Upper lobe of left lung (tissue), 4 donors: ENCODE measurements around the gene CTH.

Source experiments
- CTCF ChIP-seq, 6 experiments: fragments of 450-650 bp in 4 of 6; fragments of 200-600 bp in 2 of 6; sonication (generic) in 2 of 6; IDR thresholded peaks; one replicate each; pipeline ENCODE4 v1.5.1; 2016 to 2019; ENCODE audit warnings: antibody characterized with exemption in 6 of 6
- POLR2AphosphoS5 ChIP-seq, 2 donors: sonication (generic); formaldehyde crosslinking; IDR thresholded peaks; one replicate each; pipeline ENCODE4 v1.5.1; 2017; ENCODE audit warnings: antibody characterized with exemption in 2 of 2

- TF ChIP-seq CTCF (IDR thresholded peaks at IDR 0.05) (no peak), POLR2AphosphoS5 (IDR thresholded peaks at IDR 0.05) (no peak)
Observed at GRCh38 chr1:70431317-70431716, 20.2 kb downstream of the CTH start.
